Measurements from ENCODE around the gene ABCC12.
"Not testable (repeated sequence)": the region's sequence is repeated elsewhere in the genome, so short reads cannot be mapped to it uniquely, and the experiment has no call there.

The ABCC12 gene
- long read RNA-seq, donor 1 = 0 reads
- long read RNA-seq, donor 2 = 0 reads
- long read RNA-seq, donor 3 = 0 reads
- long read RNA-seq, donor 4 = 0 reads
- long read RNA-seq, donor 5 = 0 reads
- long read RNA-seq, donor 6 = 0 reads
- long read RNA-seq, donor 7 = 0 reads
- long read RNA-seq, donor 8 = 0 reads

GRCh38 chr16:48155926-48156789, at the start of gene ABCC12:
TSS of gene ABCC12 (minus strand) at chr16:48155993. CDS start at chr16:48146424, 9,569 bp downstream.
- no peak for DNase-seq

DNA sequence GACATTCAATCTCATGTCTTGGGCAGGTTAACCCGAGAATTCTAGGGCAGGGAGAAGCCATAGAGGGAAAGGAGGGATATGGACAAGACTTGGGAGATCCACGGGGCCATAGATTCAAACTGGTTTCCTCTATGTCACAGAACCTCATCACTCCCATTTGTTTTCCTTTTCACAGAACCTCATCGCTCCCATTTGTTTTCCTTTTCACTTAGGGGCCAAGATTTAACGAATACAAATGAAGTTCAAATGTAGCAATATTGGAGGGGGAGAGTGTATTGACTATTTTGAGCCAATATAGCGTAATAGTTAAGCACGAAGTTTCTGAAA, 49.0 kb upstream of the ABCC12 start:
- no peak for DNase-seq

DNA sequence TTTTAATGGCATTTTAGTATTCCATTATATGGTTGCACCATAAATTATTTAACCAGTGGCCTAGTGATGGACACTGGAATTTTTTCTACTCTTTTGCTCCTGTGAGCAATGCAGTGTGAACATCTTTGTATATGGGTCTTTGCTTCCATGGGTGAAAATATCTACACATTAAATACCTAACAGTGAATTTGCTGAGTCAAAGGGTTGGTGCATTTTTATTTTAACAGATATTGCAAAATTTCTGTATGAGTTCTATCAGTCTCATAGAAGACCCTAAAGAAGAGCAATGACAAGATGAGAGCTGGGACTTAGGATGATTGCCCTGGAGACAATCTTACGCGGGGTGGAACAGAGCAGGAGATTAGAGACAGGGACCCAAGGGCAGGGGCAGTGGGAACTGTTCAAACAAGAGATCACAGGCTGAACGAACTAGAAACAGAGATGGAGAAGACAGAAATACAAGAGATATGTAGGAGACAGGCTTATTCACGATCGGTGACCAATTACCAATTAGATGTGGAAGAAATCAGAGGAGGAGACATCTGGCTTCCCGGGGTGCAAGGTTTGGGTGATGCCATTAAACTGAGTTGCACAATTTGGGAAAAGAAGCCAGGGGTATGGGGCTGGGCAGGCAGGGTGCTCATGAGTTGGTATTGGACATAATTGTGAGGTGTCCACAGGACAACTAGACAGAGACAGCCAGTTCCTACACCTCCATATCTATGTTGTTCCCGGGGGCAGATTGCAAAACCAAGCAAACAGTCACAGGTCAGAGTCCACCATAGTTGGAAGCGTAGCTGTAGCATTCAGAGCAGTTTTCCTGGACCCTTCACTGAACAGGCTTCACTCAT, 48.4 kb upstream of the ABCC12 start:
- DNase-seq = no peak

DNA sequence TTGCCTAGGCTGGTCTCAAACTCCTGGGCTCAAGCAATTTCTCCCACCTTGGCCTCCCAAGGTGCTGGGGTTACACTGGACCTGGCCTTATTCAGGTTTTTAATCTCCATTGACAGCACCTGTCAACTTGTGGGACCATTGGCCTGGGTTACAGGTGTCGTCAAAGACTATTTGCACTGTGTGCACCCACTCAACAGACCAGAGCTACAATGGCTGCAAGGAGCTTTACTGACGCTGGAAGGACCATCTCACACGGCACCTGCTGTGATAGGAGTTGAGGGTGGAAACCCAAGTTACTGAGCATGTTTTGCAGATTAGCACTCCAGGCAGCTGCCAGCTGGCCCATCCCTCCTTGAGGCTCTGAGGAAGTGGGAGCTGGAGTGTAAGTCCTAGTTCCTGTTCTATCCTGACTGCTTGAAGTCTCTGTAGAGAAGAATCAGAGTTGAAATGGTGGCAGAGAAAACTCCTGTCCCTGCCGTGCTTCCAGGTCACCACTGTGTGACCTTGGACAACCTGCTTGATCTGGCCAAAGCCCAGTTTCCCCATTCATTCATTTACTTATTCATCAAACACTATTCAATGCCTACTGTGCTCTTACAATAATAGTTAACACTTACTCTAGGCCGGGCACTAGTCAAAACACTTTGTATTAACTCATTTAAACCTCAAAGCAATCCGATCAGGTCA, 45.9 kb upstream of the ABCC12 start:
- no peak for DNase-seq

DNA sequence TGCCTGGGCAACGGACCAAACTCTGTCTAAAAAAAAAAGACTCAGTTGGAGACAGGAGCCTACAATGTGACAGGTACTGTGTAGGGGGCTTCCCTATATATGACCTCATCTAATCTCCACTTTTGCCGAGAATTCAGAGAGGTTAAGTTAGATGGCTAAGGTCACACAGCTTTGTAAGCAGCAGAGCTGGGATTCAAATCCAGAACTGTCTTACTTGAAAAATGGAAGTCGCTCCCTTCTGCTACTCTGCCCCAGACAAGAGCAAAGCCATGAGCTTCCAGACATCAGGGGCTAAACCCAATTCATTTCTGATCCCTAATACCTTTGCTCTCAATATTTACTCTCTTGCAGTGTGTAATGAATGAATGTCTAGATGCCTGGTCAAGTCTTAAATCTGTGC, 41.5 kb upstream of the ABCC12 start:
- DNase-seq = no peak

GRCh38 chr16:48194828-48195556, 39.2 kb upstream of the ABCC12 start:
- DNase-seq = peak; percentile 6

DNA sequence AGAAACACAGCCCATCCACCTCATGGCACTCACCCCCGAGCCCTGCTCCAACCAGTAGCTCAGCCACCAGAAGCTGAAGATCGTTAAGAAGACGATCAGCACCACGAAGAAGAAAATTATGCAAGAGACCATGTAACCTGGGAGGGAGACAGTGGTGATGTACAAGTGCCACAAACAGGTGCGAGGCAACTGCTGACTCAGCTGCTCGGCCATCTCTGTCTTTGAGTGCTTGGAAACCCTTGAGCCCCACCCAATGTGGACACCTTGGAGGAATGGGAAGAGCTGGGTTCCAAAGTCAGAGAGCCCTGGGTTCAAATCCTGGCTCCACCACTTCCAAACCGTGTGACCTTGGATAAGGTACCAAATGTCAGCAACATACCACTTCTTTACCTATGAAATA, 38.1 kb upstream of the ABCC12 start:
- DNase-seq = no peak

DNA sequence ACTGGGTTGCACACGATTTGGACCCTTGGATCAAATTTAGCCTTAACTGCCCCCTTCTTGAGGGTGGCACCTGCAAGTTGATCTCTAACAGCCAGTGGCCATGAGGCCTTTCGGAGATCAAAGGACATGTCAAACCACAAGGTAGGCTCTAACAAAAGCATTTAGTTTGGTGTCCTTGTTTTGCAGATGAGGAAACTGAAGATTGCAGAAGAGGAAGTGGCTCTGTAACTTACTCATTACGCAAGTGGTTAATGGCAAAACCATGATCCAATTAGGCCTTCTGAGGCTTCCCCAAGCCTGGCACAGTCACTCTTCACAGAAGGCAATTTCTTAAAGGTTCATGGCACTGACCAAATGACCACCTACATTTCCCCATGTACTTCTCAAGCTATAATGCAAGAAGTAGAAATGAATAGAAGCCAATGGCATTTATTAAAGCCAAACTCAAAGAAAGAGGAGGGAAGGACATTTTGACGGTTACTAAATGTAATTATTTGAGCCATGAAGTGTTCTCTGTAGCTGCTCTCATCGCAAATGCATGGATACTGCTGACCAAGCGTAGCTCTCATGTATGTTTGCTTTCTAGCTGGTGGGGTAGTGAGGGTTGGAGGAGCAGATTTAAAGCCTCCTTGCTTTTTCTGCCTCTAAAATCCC, 32.8 kb upstream of the ABCC12 start:
- no peak for DNase-seq

- no peak for DNase-seq
These were observed 32.0 kb upstream of the ABCC12 start for GRCh38 chr16:48187779-48188178.

DNA sequence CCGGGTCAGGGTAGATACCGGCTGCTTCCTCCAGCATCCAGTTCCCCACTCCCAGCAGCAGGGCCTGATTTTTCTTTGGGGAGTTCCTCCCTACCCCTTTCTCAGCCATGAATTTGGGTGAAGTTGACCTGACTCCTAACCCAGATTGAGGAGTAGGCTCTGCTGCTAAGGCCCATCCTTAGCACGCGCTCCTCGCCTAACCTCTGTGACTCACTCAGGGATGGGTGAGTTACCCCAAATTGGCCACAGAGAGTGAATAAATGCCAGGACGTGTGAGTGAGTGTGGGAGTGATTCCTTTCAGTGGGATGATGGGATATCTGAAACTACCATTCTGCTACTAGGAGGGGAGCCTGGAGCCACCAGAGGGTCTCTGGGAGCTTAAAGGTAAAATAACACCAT, 28.9 kb upstream of the ABCC12 start:
- DNase-seq = no peak

GRCh38 chr16:48182979-48183537, 27.3 kb upstream of the ABCC12 start:
- DNase-seq = no peak

DNA sequence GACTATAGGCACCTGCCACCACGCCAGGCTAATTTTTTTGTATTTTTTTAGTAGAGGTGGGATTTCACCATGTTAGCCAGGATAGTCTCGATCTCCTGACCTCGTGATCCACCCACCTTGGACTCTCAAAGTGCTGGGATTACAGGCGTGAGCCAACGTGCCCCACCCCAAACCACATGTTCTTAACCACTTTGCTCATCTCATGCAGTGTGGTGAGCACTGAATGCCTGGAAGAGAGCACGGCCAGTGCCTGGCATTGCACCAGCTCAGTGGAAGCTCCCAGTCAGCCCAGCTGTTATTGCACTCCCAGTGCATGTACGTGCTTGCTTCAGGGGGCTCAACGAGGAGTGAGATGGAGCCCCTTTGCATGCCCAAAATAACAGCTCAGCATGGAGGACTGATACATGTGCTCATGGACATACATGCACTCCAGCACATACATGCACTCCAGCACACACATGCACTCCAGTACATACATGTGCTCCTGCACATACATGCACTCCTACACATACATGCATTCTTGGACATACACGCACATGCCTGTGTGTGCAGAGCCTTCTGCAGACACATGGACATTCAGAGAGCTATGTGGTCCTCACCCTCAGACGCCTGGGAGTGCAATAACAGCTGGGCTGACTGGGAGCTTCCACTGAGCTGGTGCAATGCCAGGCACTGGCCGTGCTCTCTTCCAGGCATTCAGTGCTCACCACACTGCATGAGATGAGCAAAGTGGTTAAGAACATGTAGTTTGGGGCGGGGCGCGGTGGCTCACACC, 26.1 kb upstream of the ABCC12 start:
- not testable (repeated sequence) for DNase-seq

DNA sequence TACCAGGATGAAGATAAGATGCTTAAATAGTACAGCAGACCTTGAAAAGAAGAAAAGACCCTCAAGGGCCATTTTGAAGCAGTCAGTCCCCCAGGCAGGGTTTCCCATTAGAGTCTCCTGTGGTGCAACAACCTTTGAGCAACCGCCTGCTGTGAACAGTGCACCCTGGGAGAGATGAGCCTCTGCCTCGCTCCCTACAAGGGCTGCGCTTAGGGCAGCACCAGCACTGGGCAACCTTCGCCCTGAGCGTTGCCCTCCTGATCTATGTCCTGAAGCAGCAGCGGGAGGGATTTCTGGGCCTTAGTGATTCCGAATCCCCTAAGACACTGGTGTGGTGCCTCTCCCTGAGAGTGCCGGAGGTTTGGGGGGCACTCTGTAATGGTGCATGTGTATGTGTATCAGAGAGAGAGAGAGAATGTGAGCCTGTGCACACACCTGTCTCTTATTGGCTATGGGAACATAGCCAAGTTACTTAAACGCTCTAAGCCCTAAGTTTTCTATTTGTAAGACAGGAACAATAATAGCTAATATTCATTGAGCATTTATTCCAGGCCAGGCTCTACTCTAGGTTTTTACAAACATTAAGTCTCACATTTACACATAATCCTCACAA, 25.2 kb upstream of the ABCC12 start:
- DNase-seq = no peak

DNA sequence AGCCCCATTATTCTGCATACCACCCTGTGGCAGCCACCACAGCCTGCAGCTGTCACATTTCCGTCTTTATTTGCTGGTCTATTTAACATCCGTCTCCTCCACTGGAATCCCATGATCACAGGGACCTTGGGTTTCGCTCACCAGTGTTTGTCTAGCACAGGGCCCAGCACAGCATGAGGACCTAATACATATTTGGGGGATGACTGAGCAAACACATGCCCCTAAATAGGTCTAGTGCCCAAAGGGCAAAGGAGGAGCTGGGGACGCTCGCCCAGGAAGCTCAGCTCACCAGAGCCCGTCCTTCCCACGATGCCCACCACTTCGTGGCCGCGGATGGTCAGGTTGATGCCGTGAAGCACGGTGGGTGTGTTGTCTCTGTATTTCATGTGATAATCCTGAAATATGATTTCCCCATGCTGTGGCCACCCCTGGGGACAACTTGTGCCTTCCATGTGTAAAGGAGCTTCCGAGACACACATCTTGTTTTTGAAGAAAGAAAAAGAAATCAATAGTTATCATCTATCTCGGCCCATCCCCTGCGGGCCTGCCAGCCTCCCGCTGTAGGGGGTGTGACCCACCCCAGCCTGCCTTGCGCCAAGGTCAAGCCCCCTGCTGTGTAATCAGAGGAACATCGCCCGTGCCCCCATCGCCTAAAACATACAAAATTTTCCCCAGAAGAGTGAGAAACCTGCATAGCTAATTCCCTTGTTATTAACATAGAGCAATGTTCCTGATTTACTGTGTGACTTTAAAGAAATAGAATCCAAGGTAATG, 21.0 kb upstream of the ABCC12 start:
- no peak for DNase-seq

GRCh38 chr16:48173889-48174288, 18.1 kb upstream of the ABCC12 start:
- no peak for DNase-seq

DNA sequence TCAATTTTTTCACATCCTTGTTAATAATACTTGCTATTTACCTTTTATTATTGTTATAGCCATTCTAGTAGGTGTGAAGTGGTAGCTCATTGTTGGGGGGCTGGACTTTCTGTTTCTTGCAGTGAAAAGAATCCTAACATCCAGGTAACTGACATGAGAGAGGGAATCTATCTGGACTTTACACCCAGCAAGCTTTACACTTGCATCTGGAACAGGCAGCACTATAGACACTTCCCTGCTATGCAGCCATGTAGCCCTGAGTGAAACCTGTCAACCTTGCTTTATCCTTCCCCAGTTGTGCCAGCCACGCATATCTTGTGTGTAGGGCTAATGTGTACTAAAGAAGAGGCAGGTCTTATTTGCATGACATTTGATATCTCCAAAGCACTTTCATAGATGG, 16.9 kb upstream of the ABCC12 start:
- DNase-seq = no peak

GRCh38 chr16:48169896-48170295, 14.1 kb upstream of the ABCC12 start:
- no peak for DNase-seq

- no peak for DNase-seq
These were observed 12.3 kb upstream of the ABCC12 start for GRCh38 chr16:48168075-48168474.

- DNase-seq = not testable (repeated sequence)
These were observed 10.8 kb upstream of the ABCC12 start for GRCh38 chr16:48166617-48167016.

Data from right kidney (tissue), 9 donors.